NOMO-1 treated with dmso at 0.1 percent for 144 hours (cell line): ENCODE results near the gene C5orf15.
"Not testable (repeated sequence)": the region's sequence is repeated elsewhere in the genome, so short reads cannot be mapped to it uniquely, and the experiment has no call there.

Experiments
- DNase-seq: peaks from one replicate; lab custom pipeline; 2025; ENCODE audit not compliant: unreplicated experiment; lab: John Stamatoyannopoulos, UW

Gene C5orf15

DNA sequence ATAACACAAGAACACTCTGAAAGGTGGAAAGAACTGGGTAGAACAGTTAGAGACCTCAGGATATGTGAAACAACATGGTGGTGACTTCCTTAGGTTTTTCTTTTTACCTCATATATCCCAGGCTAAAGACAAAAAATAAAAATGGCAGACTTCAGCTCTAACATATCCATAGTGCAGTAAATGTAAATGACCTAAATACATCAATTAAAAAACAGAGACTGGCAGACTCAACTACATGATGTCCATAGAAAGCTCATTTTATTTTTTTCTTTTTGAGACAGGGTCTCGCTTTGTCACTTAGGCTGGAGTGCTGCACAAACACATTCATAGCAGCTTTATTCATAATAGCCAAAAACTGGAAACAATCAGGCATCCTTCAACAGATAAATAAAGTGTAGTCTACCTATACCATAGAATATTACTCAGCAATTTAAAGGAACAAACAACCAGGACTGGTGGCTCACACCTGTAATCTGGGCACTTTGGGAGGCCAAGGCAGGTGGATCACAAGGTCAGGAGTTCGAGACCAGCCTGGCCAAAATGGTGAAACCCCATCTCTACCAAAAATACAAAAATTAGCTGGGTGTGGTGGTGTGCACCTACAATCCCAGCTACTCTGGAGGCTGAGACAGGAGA is 4.8 kb downstream of the C5orf15 start:
- no peak for DNase-seq

DNA sequence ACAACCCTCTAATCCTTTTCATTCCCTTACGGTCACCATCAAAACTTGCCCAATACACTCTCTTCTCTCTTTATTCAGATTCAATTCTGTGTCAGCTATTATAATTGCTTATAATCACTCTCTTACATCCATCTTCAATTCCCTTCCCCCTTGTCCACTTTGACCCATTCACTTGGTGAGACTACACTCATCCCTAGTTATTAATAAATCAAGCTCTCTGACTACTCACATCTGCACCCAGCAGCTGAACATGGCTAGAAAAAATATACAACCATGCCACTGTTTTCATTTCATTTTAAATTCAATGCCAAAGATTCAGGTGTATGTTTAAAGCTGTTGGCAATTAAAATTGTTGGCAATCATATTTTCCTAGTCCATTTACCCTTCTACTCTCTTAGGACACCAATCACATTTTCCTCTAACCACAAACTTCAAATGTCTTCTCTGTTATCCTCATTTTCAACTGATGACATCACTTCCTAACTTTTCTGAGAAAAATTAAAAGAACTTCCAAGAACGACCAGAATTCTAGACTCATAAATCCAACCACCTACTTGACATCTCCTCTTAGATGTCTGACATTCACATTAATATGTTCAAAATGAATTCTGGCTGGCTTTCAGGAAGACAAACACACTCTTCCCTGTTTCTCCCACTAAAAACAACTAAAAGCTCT is 5.5 kb downstream of the C5orf15 start:
- no peak for DNase-seq

DNA sequence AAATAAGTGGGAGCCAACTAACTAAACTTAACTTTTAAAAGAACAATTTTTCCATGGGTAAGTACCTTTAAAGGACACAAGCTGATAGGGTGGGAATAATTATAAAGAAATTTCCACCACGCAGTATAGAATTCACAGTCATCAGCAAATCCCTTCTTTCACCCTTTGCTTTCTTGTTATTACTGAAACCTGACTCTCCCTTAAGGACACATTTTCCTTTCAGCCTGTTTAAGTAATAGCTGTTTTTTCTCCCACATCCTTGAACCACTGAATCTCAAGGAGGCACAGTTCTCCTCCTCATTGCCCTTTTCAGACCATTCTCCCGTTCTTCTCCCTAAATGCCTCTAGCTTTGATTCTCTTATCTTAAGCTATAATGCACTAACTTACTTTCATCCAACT is 6.3 kb downstream of the C5orf15 start:
- DNase-seq = no peak

DNA sequence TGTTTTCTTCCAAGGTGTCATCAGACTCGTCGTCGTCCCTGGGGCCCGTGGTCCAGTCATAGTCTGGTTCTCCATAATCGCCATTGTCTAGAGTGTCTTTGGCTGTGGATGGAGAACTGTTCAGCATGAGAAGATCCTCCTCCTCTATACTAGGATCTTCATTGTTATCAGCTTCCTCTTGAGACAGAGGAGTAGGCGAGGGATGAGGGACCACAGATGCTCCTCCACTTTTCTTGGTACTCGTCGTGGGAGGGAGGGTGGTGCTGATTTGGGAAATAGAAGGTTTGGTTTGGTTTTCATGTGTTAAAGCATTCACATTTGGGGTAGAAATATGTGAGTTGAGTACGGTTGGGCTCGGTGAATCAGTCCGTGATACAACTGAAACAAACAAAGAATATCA is 8.8 kb downstream of the C5orf15 start:
- DNase-seq = no peak

DNA sequence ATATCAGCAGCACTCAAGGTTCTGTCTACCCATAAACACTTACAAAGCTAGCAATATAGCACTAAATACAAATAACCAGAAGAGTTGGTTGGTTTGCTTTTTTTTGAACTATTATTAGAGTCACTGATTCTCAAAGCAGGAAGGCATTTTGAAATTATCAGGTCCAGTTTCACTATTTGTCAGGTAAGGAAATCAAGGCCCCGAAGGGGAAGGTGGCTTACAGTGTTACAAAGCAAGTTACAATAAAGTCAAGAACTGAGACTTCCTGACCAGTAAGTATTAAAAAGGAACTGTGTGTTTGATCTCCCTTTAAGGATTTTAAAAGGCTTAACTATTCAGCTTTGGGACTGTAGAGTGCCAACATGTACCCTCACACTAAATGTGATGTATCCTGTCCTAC is 10.8 kb downstream of the C5orf15 start:
- no peak for DNase-seq

DNA sequence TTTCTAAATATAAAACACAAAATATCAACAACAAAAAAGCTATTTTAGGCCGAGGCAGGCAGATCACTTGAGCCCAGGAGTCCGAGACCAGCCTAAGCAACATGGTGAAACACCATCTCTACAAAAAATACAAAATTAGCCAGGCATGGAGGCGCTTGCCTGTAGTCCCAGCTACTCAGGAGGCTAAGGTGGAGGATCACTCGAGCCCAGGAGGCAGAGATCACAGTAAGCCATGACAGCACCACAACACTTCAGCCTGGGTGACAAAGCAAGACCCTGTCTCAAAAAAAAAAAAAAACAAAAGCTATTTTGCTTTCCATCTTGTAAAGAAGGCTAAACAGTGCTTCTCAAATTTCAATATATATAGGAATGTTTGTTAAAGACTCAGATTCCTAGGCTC is 11.3 kb downstream of the C5orf15 start:
- DNase-seq = no peak

DNA sequence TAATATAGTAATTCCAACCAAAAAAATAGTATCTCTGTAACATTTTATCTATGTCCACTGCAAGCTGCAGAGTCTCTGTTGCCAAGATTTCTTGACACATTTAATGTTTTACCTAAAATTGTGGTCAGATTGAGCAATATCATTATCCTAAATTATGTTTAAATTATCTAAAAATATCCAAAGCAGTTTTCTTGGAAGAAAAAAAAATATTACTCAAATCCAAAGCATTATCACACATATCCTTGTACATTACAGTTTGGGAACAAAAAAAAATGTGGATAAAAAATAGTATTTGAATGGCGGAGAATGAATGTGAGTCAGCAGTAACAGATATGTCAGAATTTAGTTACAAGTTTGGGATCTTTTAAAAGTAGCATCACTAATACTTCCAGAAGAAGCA is 12.2 kb downstream of the C5orf15 start:
- DNase-seq = not testable (repeated sequence)

DNA sequence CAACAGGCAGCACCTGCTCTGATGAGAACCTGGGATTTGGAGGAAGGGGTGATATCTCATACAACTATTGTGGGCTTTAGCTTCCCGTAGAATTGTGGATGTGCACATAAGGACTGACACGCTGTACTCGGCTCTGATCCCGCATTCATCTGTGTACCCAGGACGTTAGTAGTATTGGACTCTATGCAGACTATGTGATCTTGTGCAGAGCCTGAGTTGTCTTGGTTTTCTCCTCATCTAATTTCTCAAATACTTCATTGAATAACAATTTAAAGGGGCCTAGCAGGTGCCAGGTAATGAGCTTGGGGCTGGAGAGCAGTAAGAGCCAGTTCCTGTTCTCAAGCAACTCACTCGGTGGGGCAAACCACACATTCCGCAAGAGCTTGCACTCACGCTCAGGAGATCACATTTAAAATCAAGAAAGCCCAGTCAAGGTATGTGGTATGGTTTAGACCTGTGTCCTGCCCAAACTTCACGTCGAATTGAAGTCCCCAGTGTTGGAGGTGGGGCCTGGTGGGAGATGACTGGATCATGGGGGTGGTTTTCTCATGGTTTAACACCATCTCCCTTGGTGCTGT is 14.8 kb downstream of the C5orf15 start:
- DNase-seq = no peak

DNA sequence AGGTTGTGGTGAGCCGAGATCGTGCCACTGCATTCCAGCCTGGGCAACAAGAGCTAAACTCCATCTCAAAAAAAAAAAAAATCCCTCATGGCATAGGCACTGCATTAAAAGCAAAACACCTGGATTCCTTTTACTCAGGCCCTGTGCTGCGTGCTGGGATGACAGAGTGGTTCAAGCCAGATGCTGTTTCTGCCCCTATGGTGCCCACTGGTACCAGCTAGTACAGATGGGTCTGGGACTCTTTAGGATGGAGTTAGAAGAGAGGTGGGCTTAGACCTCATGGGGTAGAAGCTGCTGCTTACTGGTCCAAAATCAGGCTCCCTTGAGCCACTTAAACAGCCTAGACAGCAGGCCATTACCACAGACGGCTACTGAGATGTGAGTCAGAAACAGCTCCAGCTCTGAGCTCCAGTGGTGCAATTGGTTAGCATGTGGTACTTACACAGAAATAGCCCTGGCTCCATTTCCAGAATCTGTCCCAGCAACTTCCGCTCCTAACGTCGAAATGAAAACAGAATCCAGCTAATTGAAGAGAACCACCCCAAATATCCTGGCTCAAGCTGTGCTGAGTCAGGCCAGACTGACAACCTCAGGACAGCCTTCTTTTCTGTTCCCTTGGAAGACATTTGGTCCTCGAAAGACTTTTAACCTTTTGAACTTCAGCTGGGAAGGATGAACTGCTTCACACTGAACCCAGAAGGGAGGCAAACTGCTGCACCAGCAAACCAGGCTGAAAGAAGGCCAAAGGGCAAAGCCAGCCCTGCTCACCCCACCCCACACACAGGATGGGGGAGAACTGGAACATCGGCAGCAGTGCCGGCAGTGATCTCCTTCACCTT is 15.5 kb downstream of the C5orf15 start:
- DNase-seq = peak; percentile 73

DNA sequence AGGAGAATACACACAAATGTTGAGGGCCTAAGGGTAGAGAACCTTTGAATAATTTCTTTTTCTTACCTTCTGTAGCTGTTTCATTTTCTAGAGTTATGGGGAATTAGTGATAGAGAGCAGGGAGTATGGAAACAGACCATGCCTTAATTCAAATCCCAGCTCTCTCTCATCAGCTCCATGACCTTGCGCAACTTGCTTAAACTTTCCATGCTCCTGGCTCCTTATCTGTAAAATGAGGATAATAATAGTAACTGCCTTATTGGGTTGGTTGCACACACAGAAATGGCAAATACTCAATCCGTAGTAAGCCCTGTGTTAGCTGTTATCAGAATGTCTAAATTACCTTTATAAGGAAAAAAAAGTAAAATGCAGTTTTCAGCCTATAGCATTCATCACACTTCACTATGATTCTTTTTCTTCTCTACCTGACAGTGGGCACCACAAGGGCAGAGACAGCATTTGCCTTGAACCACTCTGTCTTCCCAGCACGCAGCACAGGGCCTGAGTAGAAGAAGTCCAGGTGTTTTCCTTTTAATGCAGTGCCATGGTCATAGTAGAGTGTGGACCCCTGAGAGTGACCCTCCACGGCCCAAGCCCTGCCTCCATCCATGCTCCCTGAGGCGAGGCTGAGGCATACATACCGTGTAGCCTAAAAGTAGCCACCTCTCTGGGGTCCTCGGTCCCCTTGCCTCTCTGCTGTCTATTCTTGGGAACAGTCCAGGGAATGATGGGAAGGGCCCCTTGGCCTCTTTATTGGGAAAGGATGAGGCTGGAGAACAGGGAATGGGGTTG is 17.4 kb downstream of the C5orf15 start:
- DNase-seq = no peak

DNA sequence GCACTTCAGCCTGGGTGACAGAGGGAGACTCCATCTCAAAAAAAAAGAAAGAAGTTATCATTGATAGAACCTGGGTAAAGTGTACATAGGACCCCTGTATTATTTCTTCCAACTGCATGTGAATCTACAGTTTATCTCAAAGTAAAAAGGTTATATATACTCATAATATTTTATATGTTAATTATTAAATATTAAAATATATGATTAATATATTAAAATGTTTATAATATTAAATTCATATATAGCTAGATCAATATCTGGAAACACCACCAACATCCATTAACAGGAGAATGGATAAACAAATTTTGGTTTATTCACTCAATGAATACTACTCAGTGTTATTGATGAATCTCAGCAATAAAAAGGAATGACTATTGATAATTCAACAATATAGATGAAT is 19.7 kb downstream of the C5orf15 start:
- DNase-seq = no peak

DNA sequence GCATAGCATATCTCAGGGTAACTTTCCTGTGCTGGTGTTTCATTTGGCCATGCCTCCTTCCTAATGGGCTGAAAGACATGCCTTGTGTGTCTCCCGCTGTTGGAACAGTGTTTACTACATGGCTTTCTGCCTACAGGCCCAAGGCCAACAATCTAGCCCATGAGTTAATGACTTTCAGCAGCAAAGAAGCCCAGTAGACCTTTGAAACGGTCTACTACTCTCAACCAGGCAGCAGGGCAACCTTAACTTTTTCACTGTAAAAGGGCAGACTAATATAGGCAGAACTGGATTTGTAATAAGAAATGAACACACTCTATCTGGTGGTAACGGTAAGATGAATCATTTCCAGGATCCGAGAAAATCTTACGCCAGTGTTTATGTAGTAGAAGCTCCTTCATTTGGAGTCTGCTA is 21.0 kb downstream of the C5orf15 start:
- no peak for DNase-seq

DNA sequence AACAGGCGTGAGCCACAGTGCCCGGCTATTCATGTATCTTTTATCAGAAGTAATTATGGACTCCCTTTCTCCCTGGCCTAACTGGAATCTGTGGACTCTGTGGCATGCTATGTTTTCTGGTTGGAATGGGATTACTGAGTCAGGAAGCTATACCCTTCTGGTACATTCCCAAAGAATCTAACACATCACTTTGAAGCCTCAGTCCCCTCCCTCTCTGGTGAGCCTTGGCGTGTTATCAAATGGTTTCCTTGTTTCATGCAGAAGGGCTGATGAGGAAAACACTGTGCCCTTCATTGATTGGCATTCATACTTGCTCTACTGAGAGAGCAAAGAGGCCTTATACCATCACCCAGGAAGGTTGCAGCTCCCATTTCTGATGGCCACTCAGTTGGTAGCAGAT is 22.9 kb downstream of the C5orf15 start:
- DNase-seq = no peak

DNA sequence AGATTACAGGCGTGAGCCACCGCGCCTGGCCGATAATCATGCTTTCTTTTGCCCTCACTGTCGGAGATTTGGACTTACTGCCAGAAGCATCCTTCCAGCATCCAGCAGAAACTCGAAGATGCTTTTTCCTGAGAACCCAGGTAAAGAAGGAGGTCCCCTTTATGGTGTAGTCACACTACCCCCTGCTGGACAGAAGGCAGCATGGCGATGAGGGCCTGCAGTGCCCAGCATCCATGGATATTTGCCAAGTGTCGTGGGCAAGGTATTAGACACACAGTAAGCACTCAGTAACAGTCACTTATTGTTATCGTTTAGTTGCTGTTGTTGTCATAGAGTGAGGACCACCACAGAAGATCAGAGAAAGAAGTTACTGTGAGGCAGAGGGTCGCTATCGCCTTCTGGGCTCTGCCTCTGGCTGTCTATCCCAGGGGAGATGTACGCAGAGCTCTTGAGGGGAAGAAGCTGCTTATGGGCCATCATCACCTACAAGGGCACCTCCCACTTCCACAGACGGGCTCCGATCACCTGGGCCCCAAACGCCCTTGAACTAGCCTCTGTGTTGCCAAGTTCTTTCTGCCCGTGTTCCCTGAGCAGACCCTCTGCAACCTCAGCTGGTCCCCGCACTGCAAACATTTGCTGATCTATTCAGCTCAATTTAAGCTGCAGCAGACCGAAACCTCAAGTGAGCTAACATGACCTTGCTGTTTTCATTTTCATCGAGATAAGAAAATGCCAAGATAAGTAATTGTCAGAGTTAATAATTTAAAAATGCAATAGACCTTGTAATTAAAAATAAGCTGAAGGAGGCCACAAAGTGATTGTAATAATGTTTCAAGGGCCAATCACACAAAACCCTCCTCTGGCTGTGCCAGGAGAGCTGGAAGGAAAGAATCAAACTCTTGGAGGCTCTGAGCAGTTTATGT is 23.9 kb downstream of the C5orf15 start:
- DNase-seq = no peak

DNA sequence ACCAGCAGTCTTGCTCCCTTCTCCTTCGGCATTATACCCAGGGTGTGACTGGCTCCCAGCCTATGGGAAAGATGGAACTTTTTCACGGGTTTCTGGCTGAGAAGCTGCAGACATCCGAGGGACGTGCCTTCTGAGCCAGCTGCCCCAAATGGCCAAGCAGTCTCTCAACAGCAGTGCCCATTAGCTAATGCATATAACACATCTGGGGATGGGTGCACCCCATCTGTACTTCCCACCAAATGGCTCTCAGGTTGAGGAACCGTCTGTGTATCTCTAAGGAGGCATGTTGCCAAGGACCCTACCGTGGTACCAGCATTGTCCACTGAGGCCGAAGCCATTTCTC is 25.0 kb downstream of the C5orf15 start:
- no peak for DNase-seq

DNA sequence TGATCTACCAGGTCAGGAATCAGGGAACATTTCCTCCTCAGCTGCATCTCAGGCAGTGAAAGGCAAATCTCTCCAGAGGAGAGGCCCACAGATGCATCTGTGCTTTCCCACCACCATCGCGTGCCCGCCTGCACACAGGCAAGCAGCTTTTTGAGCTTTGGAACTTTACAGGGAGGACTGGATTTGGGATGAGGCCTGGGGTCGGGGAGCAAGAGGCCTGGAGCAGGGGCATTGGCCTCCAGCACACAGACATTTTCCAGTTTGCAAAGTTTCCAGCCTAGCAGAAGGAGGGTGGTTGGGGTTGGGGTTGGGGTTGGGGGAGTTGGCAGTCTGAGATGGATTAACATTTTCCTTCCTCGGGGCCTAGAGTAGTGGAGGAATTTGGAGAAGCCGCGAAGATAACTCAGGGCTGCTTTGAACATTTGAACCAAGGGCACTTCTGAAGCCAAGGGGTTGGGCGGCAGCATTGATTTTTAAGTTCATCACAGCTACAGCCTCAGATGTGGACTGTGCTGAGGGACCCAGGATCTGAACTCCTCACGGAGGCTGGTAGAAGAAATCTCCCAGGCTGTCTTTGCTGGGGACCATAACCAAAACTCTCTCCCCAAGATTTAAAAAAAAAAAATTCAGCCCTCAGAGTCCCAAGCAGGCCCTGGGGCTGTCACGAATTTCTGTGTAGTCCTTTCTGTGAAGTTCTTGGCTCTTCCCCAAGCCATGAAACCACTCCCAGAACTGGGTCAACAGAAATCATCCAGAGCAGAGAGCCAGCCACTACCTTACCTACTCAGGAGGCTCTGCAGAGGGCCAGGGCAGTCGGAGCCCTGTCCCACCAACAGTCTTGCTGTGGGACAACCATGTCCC is 25.6 kb downstream of the C5orf15 start:
- no peak for DNase-seq

DNA sequence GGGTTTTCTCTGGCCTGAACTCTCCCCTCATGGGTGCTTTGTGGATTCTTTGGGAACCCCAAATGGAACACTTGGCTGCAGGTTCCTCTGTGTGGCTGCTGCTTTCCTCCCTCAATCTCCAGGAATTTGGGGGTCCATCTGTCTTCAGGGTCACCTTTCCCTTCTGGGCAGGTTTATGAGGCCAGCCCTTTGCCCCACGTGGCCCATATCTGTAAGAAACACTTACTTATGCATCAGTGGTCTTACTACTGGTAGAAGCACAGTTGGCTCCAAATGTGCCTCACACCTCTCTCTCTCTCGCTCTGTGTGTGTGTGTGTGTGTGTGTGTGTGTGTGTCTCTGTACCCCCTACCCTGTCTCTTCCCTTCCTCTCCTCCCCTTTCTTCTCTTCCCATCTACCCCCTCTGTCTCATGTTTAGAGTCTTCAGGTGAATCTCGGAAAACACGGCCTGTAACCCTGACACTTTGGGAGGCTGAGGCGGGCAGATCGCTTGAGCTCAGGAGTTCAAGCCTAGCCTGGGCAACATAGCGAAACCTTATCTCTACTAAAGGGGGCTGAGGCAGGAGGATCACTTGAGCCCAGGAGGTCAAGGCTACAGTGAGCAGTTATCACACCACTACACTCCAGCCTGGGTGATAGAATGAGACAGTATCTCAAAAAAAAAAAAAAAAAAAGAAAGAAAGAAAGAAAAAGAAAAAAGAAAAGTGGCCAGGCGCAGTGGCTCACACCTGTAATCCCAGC is 26.8 kb downstream of the C5orf15 start:
- no peak for DNase-seq

DNA sequence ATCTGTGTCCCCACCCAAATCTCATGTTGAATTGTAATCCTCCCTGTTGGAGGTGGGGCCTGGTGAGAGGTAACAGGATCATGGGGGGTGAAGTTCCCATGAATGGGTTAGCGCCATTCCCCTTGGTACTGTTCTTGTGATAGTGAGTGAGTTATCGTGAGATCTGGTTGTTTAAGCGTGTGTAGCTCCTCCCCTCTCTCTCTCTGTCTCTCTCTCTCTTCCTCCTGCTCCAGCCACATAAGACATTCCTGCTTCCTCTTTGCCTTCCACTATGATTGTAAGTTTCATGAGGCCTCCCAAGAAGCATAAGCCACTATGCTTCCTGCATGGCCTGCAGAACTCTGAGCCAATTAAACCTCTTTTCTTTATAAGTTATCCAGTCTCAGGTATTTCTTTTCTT is 28.8 kb downstream of the C5orf15 start:
- DNase-seq = no peak
